DND-41 (cell line): ENCODE results near the gene PARVB.

Experiments used
- EZH2 ChIP-seq: IDR thresholded peaks from 3 replicates; pipeline ENCODE4 v1.6.1; 2012; ENCODE audit warnings: borderline replicate concordance, low read depth, mild to moderate bottlenecking, moderate library complexity, low read length, inconsistent platforms; ENCODE audit not compliant: severe bottlenecking
- TF ChIP-seq, protein P1 (sequence below): IDR thresholded peaks from 2 replicates; pipeline ENCODE4 v1.5.1; 2012; ENCODE audit warnings: borderline replicate concordance, low read length, moderate library complexity, mild to moderate bottlenecking; ENCODE audit not compliant: poor library complexity, severe bottlenecking; ENCODE audit errors: extremely low read depth

DNA sequence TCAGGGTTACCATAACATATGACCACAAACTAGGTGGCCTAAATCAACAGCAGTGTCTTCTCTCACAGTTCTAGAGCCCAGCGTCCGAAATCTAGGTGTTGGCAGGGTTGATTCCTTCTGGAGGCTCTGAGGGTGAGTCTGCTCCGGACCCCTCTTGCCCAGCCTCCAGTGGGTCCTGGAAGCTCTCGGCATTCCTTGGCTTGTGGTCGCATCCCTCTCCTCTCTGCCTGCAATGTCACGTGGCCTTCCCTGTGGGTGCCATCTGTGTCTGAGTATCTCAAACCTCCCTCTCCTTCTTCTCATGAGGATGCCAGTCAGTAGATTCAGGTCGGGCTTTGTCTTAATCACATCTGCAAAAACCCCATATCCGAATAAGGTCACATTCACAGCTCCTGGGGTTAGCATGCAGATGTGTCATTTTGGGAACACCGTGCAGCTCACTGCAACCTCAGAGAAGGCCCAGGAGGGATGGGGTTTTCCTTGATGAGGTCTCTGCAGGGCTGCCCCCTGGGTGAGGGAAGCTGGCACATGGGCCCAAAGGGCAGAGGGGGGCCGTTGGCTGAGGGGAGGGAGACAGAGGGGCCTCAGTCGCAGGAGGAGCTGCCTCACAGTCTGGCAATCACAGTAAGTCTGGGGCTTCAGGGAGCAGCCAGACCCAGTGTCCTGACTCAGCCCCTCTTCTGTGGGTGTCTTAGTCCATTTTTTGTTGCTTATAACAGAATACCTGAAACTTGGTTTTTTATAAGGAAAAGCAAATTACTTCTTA, 197.8 kb downstream of the PARVB start:
- TF ChIP-seq, protein P1, sequence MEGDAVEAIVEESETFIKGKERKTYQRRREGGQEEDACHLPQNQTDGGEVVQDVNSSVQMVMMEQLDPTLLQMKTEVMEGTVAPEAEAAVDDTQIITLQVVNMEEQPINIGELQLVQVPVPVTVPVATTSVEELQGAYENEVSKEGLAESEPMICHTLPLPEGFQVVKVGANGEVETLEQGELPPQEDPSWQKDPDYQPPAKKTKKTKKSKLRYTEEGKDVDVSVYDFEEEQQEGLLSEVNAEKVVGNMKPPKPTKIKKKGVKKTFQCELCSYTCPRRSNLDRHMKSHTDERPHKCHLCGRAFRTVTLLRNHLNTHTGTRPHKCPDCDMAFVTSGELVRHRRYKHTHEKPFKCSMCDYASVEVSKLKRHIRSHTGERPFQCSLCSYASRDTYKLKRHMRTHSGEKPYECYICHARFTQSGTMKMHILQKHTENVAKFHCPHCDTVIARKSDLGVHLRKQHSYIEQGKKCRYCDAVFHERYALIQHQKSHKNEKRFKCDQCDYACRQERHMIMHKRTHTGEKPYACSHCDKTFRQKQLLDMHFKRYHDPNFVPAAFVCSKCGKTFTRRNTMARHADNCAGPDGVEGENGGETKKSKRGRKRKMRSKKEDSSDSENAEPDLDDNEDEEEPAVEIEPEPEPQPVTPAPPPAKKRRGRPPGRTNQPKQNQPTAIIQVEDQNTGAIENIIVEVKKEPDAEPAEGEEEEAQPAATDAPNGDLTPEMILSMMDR = no peak
- no peak for TF ChIP-seq EZH2
